ENCODE measurements around the gene ZBTB21.

- TF ChIP-seq CTCF (IDR thresholded peaks at IDR 0.05 in 2 of 3, conservative IDR thresholded peaks at IDR 0.05 in 1 of 3; ENCODE audit: insufficient read depth in 2 of 3, low read depth in 1 of 3, low read length in 3 of 3): no peak
- no peak for TF ChIP-seq EGR1 (conservative IDR thresholded peaks at IDR 0.05)
- no peak for TF ChIP-seq BCOR (IDR thresholded peaks at IDR 0.05)
- TF ChIP-seq ZNF12 (CRISPR knock-in tag; IDR thresholded peaks at IDR 0.05): no peak
- no peak for TF ChIP-seq ATF2 (CRISPR knock-in tag; IDR thresholded peaks at IDR 0.05)
- no peak for TF ChIP-seq POLR2A (conservative IDR thresholded peaks at IDR 0.05)
Measured at GRCh38 chr21:42038826-42039425, 28.8 kb upstream of the ZBTB21 start.

Data from K562 (cell line).